Measurements from ENCODE around the gene RPS6KB2.

DNA sequence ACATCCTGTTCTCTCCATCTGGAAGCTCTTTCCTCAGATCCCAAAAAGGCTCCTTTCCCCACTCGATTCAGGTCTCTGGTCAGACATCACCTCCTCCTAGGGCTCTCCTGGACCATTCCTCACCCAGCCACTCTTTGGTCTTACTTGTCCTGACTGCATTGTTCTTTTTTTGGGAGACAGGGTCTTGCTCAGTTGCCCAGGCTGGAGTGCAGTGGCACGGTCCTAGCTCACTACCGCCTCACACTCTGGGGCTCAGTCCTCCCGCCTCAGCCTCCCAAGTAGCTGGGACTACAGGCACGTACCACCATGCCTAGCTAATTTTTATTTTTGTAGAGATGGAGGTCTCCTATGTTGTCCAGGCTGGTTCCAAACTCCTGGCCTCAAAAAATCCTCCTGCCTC lies 17.2 kb downstream of the RPS6KB2 start:
- TF ChIP-seq, protein P1, sequence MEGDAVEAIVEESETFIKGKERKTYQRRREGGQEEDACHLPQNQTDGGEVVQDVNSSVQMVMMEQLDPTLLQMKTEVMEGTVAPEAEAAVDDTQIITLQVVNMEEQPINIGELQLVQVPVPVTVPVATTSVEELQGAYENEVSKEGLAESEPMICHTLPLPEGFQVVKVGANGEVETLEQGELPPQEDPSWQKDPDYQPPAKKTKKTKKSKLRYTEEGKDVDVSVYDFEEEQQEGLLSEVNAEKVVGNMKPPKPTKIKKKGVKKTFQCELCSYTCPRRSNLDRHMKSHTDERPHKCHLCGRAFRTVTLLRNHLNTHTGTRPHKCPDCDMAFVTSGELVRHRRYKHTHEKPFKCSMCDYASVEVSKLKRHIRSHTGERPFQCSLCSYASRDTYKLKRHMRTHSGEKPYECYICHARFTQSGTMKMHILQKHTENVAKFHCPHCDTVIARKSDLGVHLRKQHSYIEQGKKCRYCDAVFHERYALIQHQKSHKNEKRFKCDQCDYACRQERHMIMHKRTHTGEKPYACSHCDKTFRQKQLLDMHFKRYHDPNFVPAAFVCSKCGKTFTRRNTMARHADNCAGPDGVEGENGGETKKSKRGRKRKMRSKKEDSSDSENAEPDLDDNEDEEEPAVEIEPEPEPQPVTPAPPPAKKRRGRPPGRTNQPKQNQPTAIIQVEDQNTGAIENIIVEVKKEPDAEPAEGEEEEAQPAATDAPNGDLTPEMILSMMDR (IDR thresholded peaks at IDR 0.05; ENCODE audit: low read length): no peak
- no peak for TF ChIP-seq EZH2 (IDR thresholded peaks at IDR 0.05; ENCODE audit: borderline replicate concordance, low read length)

Measured in OCI-LY1 (cell line).